Epithelial cell of proximal tubule (primary cell): ENCODE results near the gene USP34. TPM values are rescaled to one million over a fixed set of nuclear protein-coding genes. Genes with fewer than 3 reads are reported as not detected.

Source experiments
- DNase-seq: peaks from one replicate; pipeline ENCODE4 v3.0.0-alpha.2; 2011; ENCODE audit warnings: low read depth
- H3K4me3 ChIP-seq: 2 replicates; pipeline ENCODE4 v1.5.1; 2011; ENCODE audit warnings: low read depth, mild to moderate bottlenecking, low read length
- CTCF ChIP-seq: conservative IDR thresholded peaks from 2 replicates; pipeline ENCODE4 v1.5.1; 2012; ENCODE audit warnings: low read depth, mild to moderate bottlenecking, low read length
- total RNA-seq: library from RNA; depleted of rRNA; stranded (reverse); fragments of >200 nt; gene quantifications from 2 replicates; pipeline ENCODE4 v1.2.3, GENCODE V29; 2015

The USP34 gene
- total RNA-seq, 1 donor from 2014 or later, result 54.1 TPM

- DNase-seq, result no peak
- no peak for TF ChIP-seq CTCF
- H3K4me3 ChIP-seq, result no peak overlapping the region
Measured at GRCh38 chr2:61320181-61320580, 150.7 kb downstream of the USP34 start.

GRCh38 chr2:61318553-61318952, 152.3 kb downstream of the USP34 start:
- TF ChIP-seq CTCF, result no peak
- no peak overlapping the region for H3K4me3 ChIP-seq
- DNase-seq, result no peak

- TF ChIP-seq CTCF, result no peak
- no peak for DNase-seq
- no peak overlapping the region for H3K4me3 ChIP-seq
Measured at GRCh38 chr2:61295981-61296380, 174.9 kb downstream of the USP34 start.

- no peak overlapping the region for H3K4me3 ChIP-seq
- no peak for DNase-seq
- TF ChIP-seq CTCF, result no peak
Measured at GRCh38 chr2:61291851-61292575, 178.9 kb downstream of the USP34 start.

- DNase-seq, result no peak
- no peak overlapping the region for H3K4me3 ChIP-seq
- no peak for TF ChIP-seq CTCF
Measured at GRCh38 chr2:61288070-61288841, 182.6 kb downstream of the USP34 start.

GRCh38 chr2:61287254-61287653, 183.6 kb downstream of the USP34 start:
- H3K4me3 ChIP-seq, result no peak overlapping the region
- no peak for TF ChIP-seq CTCF
- DNase-seq, result no peak
